Transverse colon (tissue), 3 donors: ENCODE measurements around the gene CCDC177.

Experiments used
- EP300 ChIP-seq: sonication (generic); formaldehyde crosslinking; IDR thresholded peaks from one replicate; pipeline ENCODE4 v1.6.1; 2017; ENCODE audit warnings: antibody characterized with exemption, low read depth
- POLR2A ChIP-seq: fragments of 450-650 bp; IDR thresholded peaks from one replicate; pipeline ENCODE4 v1.6.1; 2016; ENCODE audit warnings: antibody characterized with exemption, mild to moderate bottlenecking, moderate library complexity
- TF ChIP-seq, protein P1 (sequence below), 5 experiments: fragments of 200-600 bp in 3 of 5; fragments of 450-650 bp in 2 of 5; sonication (generic) in 3 of 5; IDR thresholded peaks; 1 replicate in 2 of 5; 2 replicates in 3 of 5; pipeline ENCODE4 v1.5.1; 2016 to 2017; ENCODE audit warnings: antibody characterized with exemption in 5 of 5, inconsistent platforms in 3 of 5, mild to moderate bottlenecking in 2 of 5, moderate library complexity in 1 of 5

DNA sequence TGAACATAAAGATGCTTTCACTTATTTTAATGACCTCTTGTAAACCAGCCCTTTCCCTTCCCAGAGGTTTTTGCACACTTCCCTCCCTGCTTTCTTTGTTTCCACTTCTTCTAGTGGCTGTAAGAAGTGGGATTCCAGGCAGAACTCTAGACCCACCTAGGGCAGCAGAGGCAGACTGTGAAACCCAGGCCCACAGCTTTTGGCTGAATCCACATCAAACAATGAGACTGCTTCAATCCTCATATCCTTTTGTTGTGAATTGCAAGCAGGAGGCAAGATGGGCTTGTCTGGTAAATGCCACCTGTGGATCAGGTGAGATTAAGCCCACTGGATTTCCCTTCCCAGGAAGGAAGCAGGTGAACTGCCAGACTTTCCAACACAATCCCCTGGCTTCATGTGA is 12.8 kb downstream of the CCDC177 start:
- TF ChIP-seq, protein P1, sequence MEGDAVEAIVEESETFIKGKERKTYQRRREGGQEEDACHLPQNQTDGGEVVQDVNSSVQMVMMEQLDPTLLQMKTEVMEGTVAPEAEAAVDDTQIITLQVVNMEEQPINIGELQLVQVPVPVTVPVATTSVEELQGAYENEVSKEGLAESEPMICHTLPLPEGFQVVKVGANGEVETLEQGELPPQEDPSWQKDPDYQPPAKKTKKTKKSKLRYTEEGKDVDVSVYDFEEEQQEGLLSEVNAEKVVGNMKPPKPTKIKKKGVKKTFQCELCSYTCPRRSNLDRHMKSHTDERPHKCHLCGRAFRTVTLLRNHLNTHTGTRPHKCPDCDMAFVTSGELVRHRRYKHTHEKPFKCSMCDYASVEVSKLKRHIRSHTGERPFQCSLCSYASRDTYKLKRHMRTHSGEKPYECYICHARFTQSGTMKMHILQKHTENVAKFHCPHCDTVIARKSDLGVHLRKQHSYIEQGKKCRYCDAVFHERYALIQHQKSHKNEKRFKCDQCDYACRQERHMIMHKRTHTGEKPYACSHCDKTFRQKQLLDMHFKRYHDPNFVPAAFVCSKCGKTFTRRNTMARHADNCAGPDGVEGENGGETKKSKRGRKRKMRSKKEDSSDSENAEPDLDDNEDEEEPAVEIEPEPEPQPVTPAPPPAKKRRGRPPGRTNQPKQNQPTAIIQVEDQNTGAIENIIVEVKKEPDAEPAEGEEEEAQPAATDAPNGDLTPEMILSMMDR (IDR thresholded peaks at IDR 0.05): no peak
- TF ChIP-seq EP300 (no peak), POLR2A (no peak)
